GM18951 (cell line): ENCODE data around the gene FRRS1.

Experiments used
- POLR2A ChIP-seq: IDR thresholded peaks from 4 replicates; pipeline ENCODE4 v1.6.1; 2011; ENCODE audit warnings: mild to moderate bottlenecking; ENCODE audit not compliant: insufficient read length, insufficient read depth; ENCODE audit errors: extremely low read depth
- in situ Hi-C: fragments of 300-500 bp; cut with MboI; formaldehyde crosslinking; loops from one replicate; pipeline ENCODE4 v1.12.0; 2022; ENCODE audit warnings: low sequenced_read_pairs, mixed read lengths, inconsistent platforms; ENCODE audit not compliant: unreplicated experiment

FRRS1 gene

DNA sequence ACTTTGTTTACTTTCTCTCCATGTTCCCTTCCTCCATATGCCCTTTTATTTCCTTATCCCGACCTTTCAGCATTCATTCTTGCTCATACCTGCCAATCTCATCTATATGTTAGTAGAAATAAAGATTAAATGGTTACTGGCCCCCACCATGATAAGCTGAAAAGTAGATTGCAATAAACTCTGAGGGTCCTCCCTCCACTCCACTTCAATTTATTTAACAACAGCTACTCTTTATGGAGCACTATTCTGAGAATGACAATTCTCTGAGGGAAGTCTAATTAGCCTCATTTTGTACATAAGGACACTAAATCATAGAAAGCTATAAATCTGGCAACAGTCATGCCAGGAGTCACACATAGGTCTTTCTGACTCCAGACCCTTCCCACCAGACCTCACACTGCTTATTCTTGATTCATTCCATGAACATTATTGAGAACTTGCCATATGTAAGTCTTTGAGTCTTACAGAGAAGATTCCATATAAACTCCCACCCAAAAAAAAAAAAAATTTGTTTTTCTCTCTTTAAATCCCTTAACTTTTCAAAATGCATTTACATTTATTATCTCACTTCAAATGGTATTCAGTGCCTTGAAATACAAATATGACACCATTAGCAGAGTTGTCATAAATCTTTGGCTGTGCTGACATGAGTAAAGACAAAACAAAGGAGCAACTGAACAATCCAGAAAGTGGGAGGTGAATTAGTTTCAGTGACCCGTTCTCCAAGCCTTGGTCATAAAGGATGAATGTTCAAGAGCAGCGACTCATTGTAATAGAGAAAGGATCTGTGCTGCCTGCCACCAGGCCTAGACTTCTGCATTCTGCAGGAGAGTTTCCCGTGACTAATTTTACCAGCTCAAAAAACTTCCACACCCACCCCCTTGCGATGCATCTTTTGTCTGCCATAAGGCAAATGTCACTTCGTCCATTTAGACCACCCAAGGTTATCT, 92.0 kb downstream of the FRRS1 start:
- no peak for TF ChIP-seq POLR2A

DNA sequence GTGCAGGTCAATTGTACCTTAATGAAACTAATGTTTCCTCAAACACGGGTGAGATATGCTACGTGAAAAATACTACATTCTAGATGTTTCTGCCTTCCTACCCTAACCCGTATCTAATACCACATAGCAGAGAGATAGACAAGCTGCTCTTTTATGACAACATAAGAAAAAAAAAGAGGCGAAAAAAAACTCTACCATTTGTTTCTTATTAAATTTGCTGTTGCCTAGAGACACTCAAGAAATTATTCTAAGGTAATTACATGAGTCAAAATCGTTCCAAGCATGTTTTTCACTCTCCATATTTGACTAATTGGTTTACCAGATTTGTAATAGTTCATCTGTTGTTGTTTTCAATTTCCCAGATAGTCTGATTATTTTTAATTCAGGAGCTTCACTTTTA, 93.1 kb downstream of the FRRS1 start:
- in situ Hi-C loops = no loop called here
- TF ChIP-seq POLR2A = no peak

More for the DNA sequence above, 92.0 kb downstream of the FRRS1 start:
- in situ Hi-C loops = no loop called here

DNA sequence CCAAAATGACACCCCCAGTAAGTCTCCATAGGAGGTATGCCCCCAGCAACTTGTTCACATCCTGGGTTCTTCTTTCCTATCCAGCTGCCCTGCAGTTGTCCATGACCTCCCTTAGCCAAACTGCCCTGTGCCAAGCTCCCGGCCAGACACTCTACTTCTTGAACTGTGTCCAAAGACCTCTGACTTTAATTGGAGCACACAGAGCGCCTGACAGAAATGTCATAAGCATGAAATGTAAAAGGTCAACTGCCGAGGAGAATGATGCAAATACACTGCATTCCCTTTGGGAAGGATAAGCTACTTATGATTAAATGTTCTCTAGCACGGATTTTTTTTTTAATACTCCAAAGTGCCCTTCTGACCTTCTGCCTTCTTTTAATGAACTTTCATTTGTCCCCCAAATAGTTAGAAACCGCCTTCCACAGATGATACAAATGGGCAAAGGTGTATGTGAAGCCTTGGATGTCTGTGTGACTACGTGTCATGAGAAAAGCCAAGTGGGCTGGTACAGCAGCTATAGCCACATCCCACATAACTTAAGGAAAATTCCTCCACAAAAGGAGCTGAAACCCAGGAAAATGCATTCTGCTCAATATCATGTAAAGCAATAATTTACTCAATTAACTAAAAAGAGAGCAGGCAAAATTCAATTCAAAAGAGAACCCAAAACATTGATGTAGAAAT, 93.8 kb downstream of the FRRS1 start:
- in situ Hi-C loops = no loop called here
- no peak for TF ChIP-seq POLR2A

DNA sequence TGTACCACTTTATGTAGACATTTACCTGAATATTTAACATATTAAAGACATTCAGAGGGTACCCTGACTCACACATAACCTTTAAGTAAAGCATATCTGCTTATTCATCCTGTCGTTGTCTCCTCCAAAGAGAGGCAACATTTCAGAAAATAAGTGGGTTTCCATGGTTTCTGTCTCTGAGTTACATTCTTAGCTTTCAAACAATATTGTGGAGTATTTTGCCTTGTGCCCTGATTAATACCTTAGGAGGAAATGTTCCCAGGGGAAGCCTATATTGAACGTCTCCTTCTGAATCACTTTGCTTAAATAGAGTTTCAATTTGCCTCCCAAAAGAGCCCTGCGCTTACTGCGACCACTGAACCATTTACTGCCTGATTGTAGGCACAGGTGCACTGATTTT, 94.4 kb downstream of the FRRS1 start:
- in situ Hi-C loops = no loop called here
- no peak for TF ChIP-seq POLR2A

DNA sequence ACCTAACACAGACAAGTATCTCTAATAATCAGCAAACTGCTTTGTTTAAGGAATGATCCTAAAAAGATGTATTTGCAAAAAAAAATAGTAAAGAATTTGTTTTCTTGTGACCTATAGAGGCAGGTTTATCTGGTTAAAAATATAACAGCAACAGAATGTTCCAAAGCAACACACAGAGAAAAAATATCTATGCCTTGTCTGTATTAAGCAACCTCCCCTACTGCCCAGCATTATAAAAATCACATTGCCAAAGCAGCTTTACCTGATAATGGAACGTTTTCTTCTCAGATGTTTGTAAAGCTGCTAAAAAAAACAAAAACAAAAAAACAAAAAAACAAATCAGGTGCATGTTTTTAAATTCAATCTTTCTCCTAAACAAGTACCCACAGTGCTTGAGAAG, 95.9 kb downstream of the FRRS1 start:
- no peak for TF ChIP-seq POLR2A
- in situ Hi-C loops = no loop called here

DNA sequence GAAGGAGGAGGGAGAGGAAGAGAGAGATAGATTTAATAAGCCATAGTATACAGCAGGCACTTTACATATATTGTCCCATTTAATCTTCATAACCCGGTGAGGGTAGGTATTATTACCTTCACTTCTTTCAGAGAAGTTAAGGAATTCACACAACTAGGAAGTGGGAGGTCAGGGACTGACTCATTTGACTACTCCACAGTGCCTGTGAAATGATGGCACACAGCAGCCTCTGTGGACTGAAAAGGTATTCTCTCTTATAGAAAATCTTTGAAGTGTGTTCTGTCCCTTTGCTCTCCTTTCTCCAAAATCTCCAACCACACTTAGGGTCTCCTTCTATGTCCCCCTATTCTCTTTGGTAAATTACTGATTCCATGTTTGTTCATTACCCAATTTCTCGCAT, 96.6 kb downstream of the FRRS1 start:
- no peak for TF ChIP-seq POLR2A
- in situ Hi-C loops = no loop called here

DNA sequence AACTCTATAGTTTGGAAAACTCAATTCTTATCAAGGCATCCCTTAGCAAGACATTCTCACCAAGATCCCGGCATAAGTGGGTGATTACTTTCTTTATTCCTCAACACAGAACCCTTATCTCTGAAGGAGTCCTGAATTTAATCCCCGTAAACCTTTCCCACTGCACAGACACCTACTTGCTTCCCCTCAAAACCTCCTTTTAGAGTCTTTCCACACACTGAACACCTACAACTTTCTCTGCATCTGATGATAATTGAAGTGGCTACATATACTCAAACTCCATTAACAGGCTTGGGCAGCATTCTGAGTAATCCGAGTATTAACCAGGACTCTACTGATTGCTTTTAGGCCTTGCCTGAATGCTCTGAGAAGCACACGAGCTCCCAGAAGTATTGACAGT, 97.1 kb downstream of the FRRS1 start:
- no peak for TF ChIP-seq POLR2A
- in situ Hi-C loops = no loop called here

DNA sequence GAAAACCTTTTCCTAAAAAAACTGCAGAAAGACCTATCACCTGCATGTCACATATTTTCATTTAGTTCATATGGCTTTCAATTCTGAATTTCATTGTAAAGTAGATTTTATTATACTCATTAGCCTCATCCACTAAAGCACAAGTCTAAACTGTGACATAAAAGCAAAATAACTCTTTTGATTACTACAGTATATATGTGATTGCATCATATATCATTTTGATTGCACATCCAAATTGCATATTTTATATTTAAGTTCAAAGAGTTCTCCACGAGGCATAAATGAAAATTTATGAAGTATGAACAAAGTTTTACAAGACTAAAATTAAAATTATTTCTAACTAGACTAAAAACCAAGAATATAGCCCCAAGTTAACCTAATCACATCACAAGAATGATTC, 101.2 kb downstream of the FRRS1 start:
- no peak for TF ChIP-seq POLR2A
- in situ Hi-C loops = no loop called here

DNA sequence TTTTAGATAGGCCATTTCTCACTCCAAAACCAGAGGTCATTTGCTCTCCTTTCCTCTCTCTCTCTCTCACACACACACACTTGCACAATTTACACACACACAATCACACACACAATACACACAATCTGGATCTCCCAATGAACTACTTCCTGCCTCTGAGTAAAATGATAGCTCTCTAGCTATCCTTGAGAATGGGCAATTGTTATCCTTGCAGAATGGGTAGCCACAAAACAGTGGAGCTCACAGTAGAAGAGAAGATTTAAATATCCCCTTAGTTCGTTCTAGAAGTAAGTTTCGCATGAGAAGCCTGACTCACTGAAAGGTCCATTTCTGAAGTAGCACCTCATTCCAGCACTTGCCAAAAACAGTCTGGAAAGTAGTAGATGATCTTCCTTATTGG, 102.9 kb downstream of the FRRS1 start:
- no peak for TF ChIP-seq POLR2A
- in situ Hi-C loops = no loop called here

DNA sequence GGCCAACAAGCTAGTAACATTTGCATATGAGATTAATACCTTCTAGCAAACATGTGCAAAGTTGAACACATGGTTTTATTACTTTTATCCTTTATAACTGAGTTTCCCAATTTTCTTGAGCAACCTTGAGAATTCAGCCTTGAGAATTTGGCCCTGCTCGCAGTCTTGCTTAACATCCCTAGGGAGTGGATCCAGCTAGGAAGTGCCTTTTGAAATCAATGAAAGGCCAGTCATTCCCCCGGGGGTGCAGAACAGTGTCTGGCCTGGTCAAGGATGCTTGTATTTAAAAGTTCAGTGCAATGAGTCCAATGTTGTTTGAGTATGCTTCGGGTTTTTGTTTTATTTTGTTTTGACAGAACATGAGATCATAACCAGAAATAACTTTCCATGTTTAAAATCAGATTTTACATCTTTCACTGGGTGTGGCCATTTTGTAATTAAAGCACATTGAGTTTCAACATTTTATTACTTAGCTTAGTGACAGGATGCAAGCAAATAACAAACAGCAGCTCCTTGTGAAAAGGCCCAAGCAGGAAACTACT, 103.8 kb downstream of the FRRS1 start:
- in situ Hi-C loops = no loop called here
- no peak for TF ChIP-seq POLR2A

DNA sequence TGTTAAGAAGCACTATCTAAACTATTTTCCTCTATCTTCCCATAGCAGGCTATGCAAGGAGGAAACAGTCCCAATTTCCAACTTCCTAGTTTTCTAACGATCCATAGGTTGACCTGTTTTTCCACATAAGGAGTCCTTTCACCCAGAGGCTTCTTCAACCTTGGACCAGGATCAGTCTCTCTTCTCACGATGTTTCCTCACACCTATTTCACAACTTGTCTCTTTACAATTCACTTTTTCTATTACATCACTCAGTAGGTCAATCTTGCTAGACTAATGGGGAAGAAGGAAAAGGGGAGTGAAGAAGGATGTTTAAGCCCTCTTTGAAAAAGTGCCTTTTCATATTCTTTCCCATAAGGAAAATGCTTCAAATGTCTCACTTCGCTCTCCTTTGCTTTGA, 104.7 kb downstream of the FRRS1 start:
- no peak for TF ChIP-seq POLR2A
- in situ Hi-C loops = no loop called here

DNA sequence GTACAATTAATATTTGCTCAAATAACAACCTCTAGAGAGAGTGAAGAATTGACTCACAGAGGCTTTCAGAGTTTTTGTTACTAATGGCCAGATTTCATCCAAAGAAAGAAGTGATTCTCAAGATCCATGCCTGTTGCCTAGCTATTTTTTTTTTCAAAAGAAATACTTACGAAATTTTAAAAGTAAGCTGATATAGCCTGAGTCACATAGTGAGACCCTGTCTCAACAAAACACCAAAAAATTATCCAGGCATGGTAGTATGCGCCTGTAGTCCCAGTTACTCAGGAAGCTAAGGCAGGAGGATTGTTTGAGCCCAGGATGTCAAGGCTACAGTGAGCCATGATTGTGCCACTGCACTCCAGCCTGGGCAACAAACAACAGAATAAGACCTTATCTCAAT, 105.9 kb downstream of the FRRS1 start:
- in situ Hi-C loops = no loop called here
- no peak for TF ChIP-seq POLR2A

DNA sequence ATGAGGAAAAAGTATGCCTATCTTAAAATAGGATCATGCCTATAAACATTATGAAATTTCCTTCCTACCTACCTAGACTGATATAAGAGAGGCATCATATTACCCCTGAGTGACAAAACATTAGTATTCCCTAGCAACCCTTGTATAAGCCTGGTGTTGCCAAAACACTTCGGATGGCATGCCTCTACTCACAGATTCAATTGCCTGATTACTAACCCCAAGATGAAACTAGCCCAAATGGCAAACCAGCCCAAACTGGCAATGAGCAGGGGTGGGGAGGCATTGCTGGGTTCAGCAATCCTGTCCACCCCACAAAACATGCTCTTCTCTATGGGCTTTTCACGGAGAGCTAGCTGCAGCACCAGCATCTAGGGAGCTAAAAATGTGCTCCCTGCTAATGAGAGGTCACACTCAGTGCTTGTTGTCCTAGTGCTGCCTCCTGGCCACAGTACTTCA, 106.7 kb downstream of the FRRS1 start:
- in situ Hi-C loops = no loop called here
- TF ChIP-seq POLR2A = no peak
